HepG2 (cell line): ENCODE results near the gene IRF2. TPM values are rescaled to one million over a fixed set of nuclear protein-coding genes. Genes with fewer than 3 reads are reported as not detected.

Experiments used
- CBX5 ChIP-seq: sonication (generic); formaldehyde crosslinking; IDR thresholded peaks from 2 replicates; pipeline ENCODE4 v1.4.0; 2020; ENCODE audit warnings: missing genetic modification reagents, borderline replicate concordance
- HIVEP1 ChIP-seq: sonication (generic); formaldehyde crosslinking; IDR thresholded peaks from 2 replicates; pipeline ENCODE4 v1.4.0; 2020; ENCODE audit warnings: mild to moderate bottlenecking, missing genetic modification reagents
- HMGXB4 ChIP-seq, 2 experiments: sonication (generic) in 1 of 2; formaldehyde crosslinking in 1 of 2; IDR thresholded peaks; 2 replicates each; pipeline versions ENCODE4 v1.4.0 to v1.6.1; 2018 to 2020; ENCODE audit warnings: missing genetic modification reagents in 2 of 2, borderline replicate concordance in 1 of 2, low read depth in 1 of 2, mild to moderate bottlenecking in 1 of 2, missing biosample characterization in 1 of 2
- KDM6A ChIP-seq: IDR thresholded peaks from 2 replicates; pipeline ENCODE4 v1.6.1; 2016; ENCODE audit warnings: low read depth
- NFKBIZ ChIP-seq: IDR thresholded peaks from 2 replicates; pipeline ENCODE4 v1.6.1; 2018; ENCODE audit warnings: missing genetic modification reagents, missing compliant biosample characterization
- NR2F6 ChIP-seq, 2 experiments: IDR thresholded peaks; 2 replicates each; pipeline ENCODE4 v1.6.1; 2016; ENCODE audit warnings: antibody characterized with exemption in 1 of 2, mild to moderate bottlenecking in 1 of 2
- RXRA ChIP-seq: sonication (generic); formaldehyde crosslinking; IDR thresholded peaks from 2 replicates; pipeline ENCODE4 v1.5.1; 2020; ENCODE audit warnings: missing genetic modification reagents
- SALL1 ChIP-seq: sonication (generic); formaldehyde crosslinking; IDR thresholded peaks from 2 replicates; pipeline ENCODE4 v1.8.0; 2022; ENCODE audit warnings: mild to moderate bottlenecking, missing genetic modification reagents
- SOX6 ChIP-seq, 2 experiments: fragments of 450-650 bp in 1 of 2; sonication (generic) in 1 of 2; formaldehyde crosslinking in 1 of 2; IDR thresholded peaks; 2 replicates each; pipeline versions ENCODE4 v1.4.0 to v1.6.1; 2017 to 2020; ENCODE audit warnings: antibody characterized with exemption in 1 of 2, mild to moderate bottlenecking in 1 of 2, missing genetic modification reagents in 1 of 2
- TEAD3 ChIP-seq: optimal IDR thresholded peaks from 2 replicates; pipeline ENCODE3; 2016; ENCODE audit warnings: borderline replicate concordance
- TFAP4 ChIP-seq: sonication (generic); IDR thresholded peaks from 2 replicates; pipeline ENCODE4 v1.6.1; 2016; ENCODE audit warnings: low read depth, borderline replicate concordance
- TOE1 ChIP-seq: sonication (generic); formaldehyde crosslinking; IDR thresholded peaks from 2 replicates; pipeline ENCODE4 v1.4.0; 2020; ENCODE audit warnings: mild to moderate bottlenecking, missing genetic modification reagents
- ZHX2 ChIP-seq, 2 experiments: sonication (generic) in 1 of 2; formaldehyde crosslinking in 1 of 2; IDR thresholded peaks; 2 replicates each; pipeline versions ENCODE4 v1.6.1 to v1.9.0; 2014 to 2022; ENCODE audit warnings: antibody characterized with exemption in 1 of 2, borderline replicate concordance in 1 of 2, inconsistent platforms in 1 of 2, low read depth in 1 of 2, missing genetic modification reagents in 1 of 2
- ZNF263 ChIP-seq: sonication (generic); formaldehyde crosslinking; IDR thresholded peaks from 2 replicates; pipeline ENCODE4 v1.4.0; 2020; ENCODE audit warnings: missing genetic modification reagents
- ZNF503 ChIP-seq: sonication (generic); formaldehyde crosslinking; IDR thresholded peaks from 2 replicates; pipeline ENCODE4 v1.4.0; 2020; ENCODE audit warnings: missing genetic modification reagents
- ZNF552 ChIP-seq: sonication (generic); formaldehyde crosslinking; IDR thresholded peaks from 2 replicates; pipeline ENCODE4 v1.9.0; 2022; ENCODE audit warnings: missing genetic modification reagents, mild to moderate bottlenecking, borderline replicate concordance
- ZNF782 ChIP-seq: sonication (generic); formaldehyde crosslinking; IDR thresholded peaks from 2 replicates; pipeline ENCODE4 v1.4.0; 2020; ENCODE audit warnings: missing genetic modification reagents, mild to moderate bottlenecking, borderline replicate concordance
- polyA plus RNA-seq, 8 experiments: library from polyadenylated mRNA; depleted of rRNA in 3 of 8; stranded (reverse) in 7 of 8; unstranded in 1 of 8; fragments of >200 nt; fragmentation: Illumina TruSeq in 4 of 8; extraction: Trizol in 4 of 8; gene quantifications; 2 replicates each; pipeline versions ENCODE4 v1.2.1 to v1.2.3, GENCODE V29; 2011 to 2016; ENCODE audit warnings: low read depth in 4 of 8, missing spikeins in 1 of 8, mixed read lengths in 1 of 8; ENCODE audit not compliant: insufficient read depth in 1 of 8
- total RNA-seq, 5 experiments: library from RNA; depleted of rRNA; stranded (reverse); fragments of >200 nt; fragmentation: Illumina TruSeq; extraction: Trizol; gene quantifications; 2 replicates each; pipeline ENCODE4 v1.2.3, GENCODE V29; 2016; ENCODE audit warnings: low read depth in 1 of 5

Gene IRF2
- total and polyA plus RNA-seq, 2 of the 13 experiments (the other 11 are each of a cell fraction or from before 2014, with no cell fraction given), result 15.5 to 28.8 TPM

- TF ChIP-seq SOX6 (IDR thresholded peaks at IDR 0.05) (no peak), SOX6 (CRISPR knock-in tag; IDR thresholded peaks at IDR 0.05) (peak; percentile 46; the same call in 1 of the 2 replicates), NFKBIZ (CRISPR knock-in tag) (no peak; the same call in 1 of the 2 replicates), TEAD3 (CRISPR knock-in tag) (peak; percentile 16), ZNF503 (CRISPR knock-in tag) (no peak), SALL1 (CRISPR knock-in tag) (peak; percentile 74), RXRA (CRISPR knock-in tag) (peak; percentile 44; the same call in 1 of the 2 replicates), KDM6A (CRISPR knock-in tag) (peak; percentile 34; the same call in 1 of the 2 replicates), NR2F6 (IDR thresholded peaks at IDR 0.05) (peak; percentile 54), NR2F6 (CRISPR knock-in tag; IDR thresholded peaks at IDR 0.05) (no peak; the same call in 1 of the 2 replicates), HIVEP1 (CRISPR knock-in tag) (peak; percentile 69; the same call in 1 of the 2 replicates), ZNF782 (CRISPR knock-in tag) (peak; percentile 64; the same call in 1 of the 2 replicates), ZNF552 (CRISPR knock-in tag) (no peak), CBX5 (CRISPR knock-in tag) (peak; percentile 56; the same call in 1 of the 2 replicates), TOE1 (CRISPR knock-in tag) (no peak), HMGXB4 (CRISPR knock-in tag; IDR thresholded peaks at IDR 0.05; ENCODE audit: borderline replicate concordance in 1 of 2, low read depth in 1 of 2) (0 out of 4 replicates have a peak, but pooled peaks of 1 of the 2 experiments have one; percentile 34), ZNF263 (CRISPR knock-in tag) (peak; percentile 20; the same call in 1 of the 2 replicates), TFAP4 (peak; percentile 33; the same call in 1 of the 2 replicates), ZHX2 (IDR thresholded peaks at IDR 0.05; ENCODE audit: low read depth) (0 out of 2 replicates have a peak, but pooled peaks have one; percentile 21), ZHX2 (CRISPR knock-in tag; IDR thresholded peaks at IDR 0.05; ENCODE audit: borderline replicate concordance) (no peak)
Observed at GRCh38 chr4:184439856-184440594, 34.3 kb downstream of the IRF2 start (continued).
